Stimulated activated CD4-positive, alpha-beta T cell treated with anti-CD3 and anti-CD28 coated beads, TNF-alpha, amount 100 ng/mL, for 1 hour (primary cell): Measurements from ENCODE around the gene NUP188.
"Not testable (repeated sequence)": the region's sequence is repeated elsewhere in the genome, so short reads cannot be mapped to it uniquely, and the experiment has no call there.

ENCODE experiments used
- DNase-seq, 3 donors: peaks; one replicate each; pipeline ENCODE4 v3.0.0-alpha.2; 2020; ENCODE audit warnings: low read depth in 3 of 3, low spot score in 1 of 3

Gene NUP188

DNA sequence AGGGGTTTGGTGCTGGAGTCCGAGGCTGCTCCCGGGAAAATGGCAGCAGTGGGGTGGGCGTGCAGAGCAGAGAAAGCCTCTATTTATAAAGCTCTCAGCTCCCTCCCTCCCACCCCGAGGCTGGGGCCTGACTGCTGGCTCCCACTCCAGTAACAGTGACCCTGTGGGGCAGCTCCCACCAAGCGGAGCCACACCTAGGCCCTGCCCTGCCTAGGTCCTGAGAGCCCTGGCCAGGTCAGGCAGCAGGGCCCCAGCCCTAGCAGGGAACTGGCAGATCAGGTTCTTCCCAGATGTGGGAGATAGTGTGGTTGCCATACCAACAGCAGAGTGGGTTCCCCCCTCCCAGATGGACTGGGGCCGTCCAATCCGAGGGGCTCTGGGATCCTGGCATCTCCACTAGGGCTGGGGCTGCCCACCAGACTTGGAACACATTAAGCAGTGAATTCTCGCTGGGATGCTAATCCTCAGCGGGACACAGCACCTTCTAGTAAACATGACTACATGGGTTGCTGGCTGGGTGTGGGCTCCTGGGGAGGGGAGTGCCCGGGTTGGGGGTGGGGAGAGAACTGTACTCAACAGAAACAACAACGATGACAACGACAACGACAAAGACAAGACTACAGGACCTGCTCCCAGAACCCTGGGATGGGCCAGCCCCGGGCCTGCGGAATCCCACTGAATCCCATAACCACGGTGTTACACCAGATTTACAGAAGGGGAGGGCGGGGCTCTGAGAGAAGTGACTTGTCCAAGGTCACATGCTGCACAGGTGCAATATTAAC is 79.1 kb downstream of the NUP188 start:
- DNase-seq, result no peak

DNA sequence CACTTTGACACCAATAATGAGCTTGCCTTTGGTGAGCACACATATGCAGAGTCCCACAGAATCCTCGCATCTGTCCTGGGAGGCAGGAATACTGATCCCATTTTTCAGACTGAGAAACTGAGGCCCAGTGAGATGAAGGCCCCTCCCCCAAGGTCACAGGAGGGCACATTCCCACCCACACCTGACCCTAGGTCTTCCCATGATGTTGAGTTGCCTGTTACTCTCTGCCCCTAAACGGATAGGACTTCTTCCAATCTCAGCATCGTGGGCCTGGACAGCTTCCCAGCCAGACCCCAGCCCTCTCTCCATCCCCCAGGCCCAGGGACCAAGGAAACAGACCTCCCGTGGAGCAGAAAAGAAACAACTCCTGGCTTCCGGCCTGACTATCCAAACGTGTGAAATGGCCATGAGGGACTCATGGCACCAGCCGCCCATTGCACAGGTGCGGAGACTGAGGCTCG is 79.8 kb downstream of the NUP188 start:
- DNase-seq, result no peak

DNA sequence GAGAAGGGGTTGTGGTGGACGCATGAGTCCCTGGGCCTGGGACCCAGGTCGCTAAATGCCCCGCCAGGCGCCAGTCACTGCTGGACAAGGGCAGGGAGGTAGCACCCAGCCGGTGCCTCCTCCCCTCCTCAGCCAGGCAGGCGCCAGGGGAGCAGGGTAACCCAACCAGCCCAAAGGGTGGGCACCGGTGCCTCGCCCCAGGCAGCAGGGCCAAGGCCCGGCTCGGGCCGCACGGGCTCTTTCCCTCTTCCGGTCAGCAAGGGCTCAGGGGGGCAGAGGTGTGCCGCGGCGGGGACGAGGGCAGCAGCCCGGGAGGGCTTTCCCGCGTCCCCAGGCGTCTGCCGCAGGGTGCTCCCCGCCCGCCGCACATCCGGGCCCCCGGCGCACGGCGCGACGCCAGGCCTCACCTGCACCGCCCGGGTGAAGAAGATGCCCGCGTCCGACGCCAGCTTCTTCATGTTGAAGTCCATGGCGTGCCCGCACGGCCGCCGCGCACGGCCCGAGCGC is 80.2 kb downstream of the NUP188 start:
- DNase-seq, result peak in 1 of 3 donors; percentile 52

DNA sequence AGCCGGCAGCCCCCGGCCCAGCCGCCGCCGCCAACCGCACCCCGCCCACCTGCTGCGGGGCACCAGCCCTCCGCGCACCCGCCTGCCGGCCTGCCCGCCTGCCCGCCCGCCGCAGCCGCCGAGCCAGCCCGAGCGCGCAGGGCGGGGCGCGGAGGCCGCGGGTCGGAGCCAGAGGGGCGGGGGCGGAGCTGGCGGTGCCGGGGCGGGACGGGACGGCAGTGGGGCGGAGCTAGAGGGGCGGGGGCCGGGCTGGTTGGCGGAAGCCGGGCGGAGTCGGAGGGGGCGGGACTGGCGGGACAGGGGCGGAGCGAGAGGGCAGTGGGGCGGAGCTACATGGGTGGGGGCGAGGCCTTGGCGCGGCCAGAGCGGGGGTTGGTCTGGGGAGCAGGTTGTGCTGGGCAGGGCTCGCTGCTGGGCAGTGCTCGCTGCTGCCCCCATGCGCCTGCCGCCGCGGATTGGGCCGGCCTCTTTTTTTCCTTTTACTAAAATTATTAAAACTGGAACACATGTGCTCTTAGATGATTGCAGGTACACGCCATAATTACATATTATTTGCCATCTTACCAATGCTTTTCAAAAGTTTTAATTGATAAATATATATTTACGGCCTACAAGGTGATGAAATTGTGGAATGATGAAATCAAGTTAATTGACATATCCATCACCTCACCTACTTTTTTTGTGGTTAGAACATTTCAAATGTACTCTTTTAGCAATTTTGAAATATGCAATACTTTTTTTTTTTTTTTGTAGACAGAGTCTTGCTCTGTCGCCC is 80.9 kb downstream of the NUP188 start, which contains the start of gene SH3GLB2:
SH3GLB2 (minus strand) TSS at position 140 of the 775 bp plus-strand sequence. CDS start 177 bp downstream, outside the sequence.
- DNase-seq, result peak; percentile 86 to 99 (median 92)

DNA sequence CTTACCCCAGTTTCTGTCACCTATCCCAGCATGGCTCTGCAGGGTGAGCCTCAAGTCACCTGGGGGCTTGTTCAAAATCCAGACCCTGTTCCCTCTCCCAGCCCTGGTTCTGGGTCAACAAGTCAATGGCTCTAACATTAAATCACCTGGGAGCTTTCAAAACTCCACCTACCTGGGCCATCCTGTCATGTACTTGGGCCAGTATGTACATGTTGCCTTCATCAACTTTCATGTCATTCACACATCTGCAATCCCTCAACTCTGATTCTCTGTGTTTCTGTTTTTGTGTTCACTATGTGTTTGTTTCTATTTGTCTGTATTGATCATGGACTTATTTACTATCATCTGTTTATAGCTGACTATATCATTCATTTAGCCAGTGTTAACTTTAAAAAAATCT is 82.7 kb downstream of the NUP188 start:
- no peak for DNase-seq

DNA sequence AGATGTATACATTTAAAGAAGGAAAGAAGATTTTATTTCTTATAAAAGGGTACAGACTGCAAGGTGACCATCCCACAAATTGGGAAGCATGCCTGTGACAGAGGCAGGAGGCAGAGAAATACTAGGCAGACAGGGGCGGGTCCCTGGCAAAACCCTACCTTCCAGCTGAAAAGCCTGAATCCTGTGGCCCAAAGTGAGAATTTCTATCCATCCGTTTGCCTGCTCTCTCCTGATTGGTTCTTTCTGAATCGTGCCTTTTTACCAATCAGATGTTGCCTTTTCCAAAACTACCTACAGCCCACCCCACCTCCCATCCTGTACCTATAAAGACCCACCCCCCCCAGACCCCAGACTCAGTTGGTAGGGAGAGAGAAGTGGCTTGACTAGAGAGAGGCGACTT is 84.0 kb downstream of the NUP188 start:
- DNase-seq, result no peak

DNA sequence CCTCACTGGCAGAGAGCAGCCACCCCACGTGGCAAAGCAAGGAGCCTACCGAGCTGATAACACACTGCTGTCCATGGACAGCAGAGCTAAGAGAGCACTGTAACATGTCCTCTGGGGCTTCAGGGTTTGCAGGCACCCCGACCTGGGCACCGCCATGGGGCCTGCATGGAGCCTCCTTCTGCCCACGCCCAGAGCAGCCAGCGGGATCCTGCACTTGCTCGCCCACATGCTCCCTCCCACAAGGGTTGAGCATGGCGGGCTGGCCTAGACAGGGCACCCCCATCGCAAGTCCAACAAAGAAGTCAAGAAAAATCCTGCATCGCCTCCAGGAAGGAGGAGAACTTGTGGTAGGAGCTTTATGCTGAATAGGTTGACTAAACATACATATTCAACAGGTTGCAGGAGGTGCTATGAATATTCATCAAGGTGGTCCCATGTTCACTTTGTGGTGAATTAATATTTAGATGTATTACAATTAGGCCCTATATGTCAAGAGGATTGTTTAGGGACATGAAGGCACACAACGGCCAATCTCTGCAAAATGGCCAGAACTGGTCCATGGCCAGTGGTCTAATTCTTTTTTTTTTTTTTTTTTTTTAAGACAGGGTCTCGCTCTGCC is 85.2 kb downstream of the NUP188 start:
- DNase-seq, result no peak

DNA sequence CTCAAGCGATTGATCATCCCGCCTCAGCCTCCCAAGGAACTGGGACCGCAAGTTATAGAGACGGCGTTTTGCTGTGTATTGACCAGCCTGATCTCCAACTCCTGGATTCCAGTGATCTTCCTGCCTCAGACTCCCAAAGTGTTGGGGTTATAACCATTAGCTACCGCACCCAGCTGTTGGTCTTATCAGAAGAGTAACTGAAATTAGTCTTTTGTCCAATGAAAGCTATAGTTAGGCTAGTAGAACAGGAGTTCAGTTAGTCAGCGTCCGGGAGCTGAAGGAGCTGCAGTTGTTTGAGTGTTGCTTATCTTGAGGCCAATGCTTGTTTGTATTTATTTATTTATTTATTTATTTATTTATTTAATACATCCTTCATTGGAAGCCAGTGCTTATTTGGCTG is 85.7 kb downstream of the NUP188 start:
- no peak for DNase-seq

DNA sequence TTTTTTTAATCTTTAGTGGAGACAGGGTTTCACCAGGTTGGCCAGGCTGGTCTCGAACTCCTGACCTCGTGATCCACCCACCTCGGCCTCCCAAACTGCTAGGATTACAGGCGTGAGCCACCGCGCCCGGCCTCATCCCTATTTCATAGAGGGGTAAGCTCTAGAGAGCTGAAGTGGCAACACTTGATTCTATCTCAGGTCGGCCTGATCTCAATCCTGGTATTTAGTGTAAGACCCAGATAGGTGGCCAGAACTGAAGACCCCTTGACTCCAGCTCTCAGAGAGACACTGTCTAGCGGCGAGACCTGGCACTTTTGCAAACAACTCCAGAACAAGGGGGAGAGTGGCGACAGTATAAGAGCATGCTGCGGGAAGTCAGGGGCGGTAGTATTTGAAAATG is 88.3 kb downstream of the NUP188 start:
- not testable (repeated sequence) for DNase-seq

DNA sequence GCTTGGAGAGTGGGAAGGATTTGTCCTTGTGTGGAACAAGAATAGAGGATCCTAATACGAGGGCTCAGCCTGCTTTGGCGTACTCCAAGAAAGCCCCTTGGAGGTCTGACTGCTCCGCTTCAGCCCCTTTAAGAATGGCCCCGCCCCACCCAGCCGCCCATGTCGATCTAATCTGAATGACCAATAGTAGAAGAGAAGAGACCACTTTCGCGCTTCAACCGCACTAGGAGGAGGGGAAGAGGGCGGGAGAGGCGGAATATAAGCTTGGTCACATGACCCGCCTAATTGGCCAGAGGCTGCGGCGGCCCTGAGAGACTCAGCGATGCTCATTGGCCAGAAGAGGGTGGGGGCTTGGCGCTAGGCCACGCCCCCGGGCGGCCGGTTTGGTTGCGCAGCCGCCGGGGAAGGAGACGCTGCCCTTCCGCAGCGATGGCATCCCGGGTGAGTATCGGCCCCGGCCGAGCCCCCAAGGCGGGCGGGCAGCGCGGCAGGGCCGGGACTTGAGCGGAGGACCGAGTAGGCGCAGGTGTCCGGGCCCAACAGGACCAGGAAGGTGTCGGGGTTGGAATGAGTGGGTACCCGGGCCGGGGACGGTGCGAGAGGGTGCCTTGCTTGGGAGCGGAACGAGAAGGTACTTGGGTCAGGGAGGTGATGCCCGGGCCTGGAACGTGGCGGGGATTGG is 88.9 kb downstream of the NUP188 start, which contains the start of gene MIGA2:
MIGA2 (plus strand) TSS at position 386 of the 682 bp plus-strand sequence. CDS start 3,969 bp downstream, outside the sequence.
- peak; percentile 80 to 88 (median 85) for DNase-seq

DNA sequence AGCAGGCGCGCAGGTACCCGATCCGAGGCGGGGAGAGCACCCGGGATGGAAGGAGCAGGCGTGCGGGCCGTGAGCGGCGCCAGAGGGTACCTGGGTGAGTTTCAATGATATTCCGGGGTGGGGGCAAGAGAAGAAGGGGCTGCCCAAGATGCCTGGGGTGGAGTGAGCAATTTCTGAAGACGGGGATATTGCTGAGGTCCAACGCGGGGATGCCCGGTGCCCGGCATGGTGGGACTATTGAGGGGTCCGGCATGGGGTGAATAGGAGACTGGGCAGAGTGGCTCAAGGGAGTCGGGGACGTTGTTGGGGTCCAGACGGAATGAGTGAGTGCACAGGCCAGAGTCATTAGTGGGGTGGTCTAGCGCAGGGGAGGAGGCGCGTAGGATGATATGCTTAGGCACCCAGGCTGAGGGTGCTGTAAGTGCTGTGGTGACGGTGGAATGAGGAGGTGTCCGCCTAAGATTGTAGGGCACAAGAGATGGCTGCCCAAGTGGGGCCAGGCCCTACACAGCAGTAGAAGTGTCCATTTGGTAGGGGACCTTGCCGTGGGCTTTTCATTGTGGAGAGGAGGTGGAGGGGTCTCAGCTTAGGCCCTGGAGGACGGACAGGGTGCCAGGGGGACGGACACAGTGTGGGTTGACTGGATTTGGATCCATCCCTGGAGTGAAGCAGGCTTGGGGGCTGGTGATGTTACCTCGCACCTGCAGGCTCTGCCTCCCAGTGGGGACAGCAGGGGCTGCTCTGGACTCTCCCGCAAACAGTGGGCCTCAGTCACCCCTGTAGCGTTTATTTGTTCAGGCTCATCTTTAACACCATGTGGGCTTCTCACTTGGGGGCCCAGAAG is 89.6 kb downstream of the NUP188 start:
- DNase-seq, result no peak

DNA sequence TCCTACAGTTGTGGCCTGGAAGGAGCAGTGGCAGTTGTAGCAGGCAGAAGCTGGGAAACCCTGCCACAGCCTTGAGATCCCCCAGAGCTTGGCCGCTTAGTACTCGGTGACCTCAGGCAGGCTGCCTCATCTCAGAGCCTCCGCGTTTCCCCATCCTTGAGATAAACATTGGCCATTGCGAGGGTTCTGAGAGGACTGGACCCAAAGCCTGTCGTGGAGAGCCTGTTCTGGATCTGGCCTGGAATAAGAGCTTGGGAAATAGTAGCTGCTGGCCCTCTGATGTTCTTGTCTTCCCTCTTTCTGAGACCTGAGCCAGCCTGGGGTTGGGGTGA is 90.2 kb downstream of the NUP188 start:
- DNase-seq, result no peak

DNA sequence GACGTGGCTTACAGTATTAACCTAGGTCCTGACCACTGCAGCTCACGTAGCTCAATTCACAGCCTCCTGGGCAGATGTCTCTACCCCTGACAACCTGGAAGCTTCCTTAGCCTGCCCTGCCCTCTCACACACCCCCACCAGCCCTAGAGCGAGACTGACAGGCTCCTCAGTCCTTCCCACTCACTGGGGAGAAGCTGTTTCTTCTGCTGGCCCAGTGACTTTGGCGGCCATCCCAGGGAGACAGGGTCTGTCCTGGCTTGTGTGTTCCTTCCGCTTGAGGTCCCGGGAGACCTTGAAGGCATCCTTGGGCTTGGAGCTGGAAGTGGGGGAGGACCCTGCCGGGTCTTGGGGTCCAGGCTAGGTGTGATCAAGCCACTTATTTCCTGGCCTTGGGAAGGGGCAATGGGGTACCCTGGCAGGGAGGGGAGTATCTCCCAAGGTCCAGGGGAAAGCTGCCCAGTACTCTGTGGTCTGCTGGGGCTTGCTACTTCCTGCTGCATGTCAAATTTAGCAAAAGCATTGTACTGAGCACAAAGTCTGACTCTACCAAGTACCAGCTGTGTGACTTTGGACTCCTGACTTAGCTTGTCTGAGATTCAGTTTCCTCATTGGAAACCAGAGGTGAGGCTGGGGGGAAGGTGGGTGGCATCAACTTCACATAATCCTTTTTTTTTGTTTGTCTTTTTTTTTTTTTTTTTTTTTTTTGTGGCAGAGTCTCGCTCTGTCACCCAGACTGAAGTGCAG is 90.8 kb downstream of the NUP188 start:
- DNase-seq, result no peak

DNA sequence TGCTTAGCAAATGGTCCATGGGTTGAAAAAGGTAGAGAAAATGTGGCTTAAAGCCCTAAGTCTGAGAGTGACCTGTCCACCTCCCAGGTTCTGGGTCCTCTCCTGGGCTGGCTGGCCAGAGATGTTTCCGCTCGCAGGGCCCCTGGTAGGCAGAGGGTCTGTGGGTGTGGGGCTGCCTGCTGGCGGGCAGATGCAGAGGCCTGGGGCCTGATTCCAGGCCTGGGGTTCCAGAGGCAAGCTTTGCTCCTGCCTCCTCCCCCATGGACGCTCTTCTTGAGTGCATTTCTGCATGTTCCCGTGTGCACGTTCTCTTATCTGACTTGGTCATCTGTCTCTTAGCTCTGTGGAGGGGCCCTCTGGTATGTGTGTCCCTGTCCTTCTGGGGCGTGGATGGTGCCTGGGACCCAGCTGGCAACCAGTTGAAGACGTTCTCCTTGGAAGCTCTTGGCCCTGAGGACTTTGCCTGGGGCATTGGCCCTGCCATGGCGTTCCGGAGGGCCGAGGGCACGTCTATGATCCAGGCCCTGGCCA is 92.7 kb downstream of the NUP188 start:
- DNase-seq, result no peak

DNA sequence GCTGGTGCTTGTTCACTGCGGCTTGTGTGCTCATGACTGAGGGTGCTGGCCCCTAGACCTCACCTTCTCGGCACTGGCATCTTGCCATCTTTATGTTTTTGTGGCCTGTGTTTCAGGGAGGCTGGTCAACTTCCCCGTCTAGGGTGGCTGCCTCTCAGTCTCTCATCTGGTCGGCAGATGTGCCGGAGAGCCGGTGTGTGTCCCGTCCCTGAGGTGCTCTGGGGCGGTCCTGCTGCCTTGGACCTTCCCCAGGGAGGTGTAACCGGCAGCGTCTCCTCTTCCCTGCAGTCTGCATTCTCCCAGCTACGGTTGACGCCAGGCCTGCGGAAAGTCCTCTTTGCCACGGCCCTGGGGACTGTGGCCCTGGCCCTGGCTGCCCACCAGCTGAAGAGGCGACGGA is 94.5 kb downstream of the NUP188 start:
- no peak for DNase-seq

DNA sequence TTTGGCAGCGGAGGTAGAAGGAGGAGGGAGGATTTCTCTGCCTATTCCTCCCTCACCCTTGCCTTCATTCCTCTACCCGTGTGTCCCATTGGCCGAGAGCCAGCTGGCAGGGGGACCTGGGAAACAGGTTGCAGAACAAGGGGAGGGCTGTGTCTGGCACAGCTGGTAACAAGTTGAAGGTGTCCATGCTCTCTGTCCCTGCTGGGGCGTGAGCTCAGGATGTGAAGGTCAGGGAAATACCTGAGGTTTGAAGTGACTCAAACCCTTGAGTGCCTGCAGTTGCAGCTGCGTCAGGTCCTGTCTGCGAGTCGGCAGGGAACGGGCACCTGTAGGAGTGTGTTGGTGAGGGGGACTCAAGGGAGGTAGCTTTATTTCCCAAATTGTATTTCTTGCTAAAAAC is 105.1 kb downstream of the NUP188 start:
- no peak for DNase-seq

DNA sequence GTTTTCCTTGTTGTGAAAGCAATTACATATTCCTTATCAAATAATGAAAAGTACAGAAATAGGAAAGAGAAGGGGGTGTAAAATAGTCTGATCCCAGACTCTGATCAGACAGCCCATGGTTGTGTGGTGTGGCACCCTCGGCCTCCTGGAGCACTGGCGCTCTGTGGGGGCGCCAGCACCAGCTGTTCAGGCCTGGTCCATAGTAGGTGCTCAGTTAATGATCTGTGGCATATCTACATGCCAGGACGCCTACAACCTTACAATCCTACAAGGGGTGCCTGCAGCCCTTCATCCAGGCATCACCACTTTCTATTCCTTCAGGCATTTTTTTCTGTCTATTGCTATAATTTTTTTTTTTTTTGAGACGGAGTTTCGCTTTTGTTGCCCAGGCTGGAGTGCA is 105.5 kb downstream of the NUP188 start:
- no peak for DNase-seq

DNA sequence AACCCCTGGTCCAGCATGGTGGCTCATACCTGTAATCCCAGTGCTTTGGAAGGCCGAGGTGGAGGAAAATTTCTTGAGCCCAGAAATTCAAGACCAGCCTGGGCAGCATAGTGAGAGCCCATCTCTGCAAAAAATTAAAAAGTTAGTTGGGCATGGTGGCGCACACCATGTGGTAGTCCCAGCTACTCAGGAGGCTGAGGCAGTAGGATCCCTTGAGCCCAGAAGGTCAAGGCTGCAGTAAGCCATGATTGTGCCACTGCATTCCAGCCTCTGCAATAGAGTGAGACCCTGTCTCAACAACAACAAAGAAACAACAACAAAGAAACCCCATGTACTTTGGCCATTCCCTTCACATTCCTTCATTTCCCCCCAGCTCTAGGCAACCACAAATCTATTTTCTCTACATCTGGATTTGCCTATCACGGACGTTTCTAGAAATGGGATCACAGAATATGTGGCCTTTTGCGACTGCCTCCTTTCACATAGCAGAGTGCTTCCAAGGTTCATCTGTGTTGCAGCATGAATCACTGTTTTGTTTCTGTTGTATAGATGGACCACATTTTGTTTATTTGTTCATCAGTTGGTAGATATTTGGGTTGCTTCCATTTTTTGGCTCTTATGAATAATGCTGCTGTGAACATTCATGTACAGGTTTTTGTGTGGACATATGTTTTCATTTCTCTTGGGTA is 106.8 kb downstream of the NUP188 start:
- DNase-seq, result no peak
